ENCODE measurements around the gene ACIN1.

DNA sequence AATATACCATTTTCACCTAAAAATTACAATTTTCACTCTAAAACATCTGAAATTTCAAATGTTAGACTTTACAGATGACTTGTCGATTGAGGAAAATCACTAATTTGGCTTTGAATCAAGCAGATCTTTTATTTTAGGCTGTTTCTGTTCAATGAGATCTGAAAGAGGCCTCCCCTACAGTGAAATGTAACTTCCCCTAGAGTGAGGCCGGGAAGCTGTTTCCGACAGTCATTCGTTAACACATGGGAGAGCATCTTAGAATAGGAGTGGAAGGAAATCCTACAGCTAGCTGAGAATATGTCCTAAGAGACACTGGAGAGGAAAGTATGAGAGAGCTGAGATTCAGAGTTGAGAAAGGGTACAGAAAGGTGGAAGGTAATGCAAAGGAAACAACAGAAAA lies 79.3 kb downstream of the ACIN1 start:
- TF ChIP-seq CBFA2T3 (IDR thresholded peaks at IDR 0.05) = no peak
- no peak for TF ChIP-seq PRPF4 (IDR thresholded peaks at IDR 0.05; ENCODE audit: insufficient read depth, low read depth, low read length, poor library complexity, severe bottlenecking)
- TF ChIP-seq MYNN (IDR thresholded peaks at IDR 0.05) = no peak
- no peak for TF ChIP-seq MYNN (CRISPR knock-in tag; IDR thresholded peaks at IDR 0.05)

Data from K562 (cell line).